ENCODE measurements around the gene BSN. TPM values are rescaled to one million over a fixed set of nuclear protein-coding genes. Genes with fewer than 3 reads are reported as not detected.

The BSN gene
- total and polyA plus RNA-seq, 8 donors: 0.56 to 1.6 (median 0.97) TPM

- DNase-seq (no peak), ATAC-seq (no peak), FAIRE-seq (no peak)
- intact Hi-C loops (cut with DNase I): no loop called here
- 89 to 94% methylated on average over 13 of the region's 13 CpGs for WGBS, 2 donors
- H3K27me3 ChIP-seq: no peaks in the 10 kb centered on the region
- no peak overlapping the region for H3K27ac ChIP-seq
- H3K4me1 ChIP-seq: no peaks in the 10 kb centered on the region
- no peaks in the 10 kb centered on the region for H3K36me3 ChIP-seq
- H3K4me3 ChIP-seq: no peak overlapping the region
- TF ChIP-seq CTCF (IDR thresholded peaks at IDR 0.05): no peak
- H3K9me3 ChIP-seq: no peaks in the 10 kb centered on the region
Measured at GRCh38 chr3:49625071-49625470, 70.8 kb downstream of the BSN start.

GRCh38 chr3:49626101-49626581, 71.9 kb downstream of the BSN start:
- Histone ChIP-seq H3K4me3 (no peak overlapping the region), H3K4me1 (no peaks in the 10 kb centered on the region), H3K9me3 (no peaks in the 10 kb centered on the region), H3K27ac (no peak overlapping the region), H3K27me3 (no peaks in the 10 kb centered on the region), H3K36me3 (no peaks in the 10 kb centered on the region)
- FAIRE-seq (no peak), ATAC-seq (peak in 1 of 4 donors; percentile 50), DNase-seq (no peak)
- intact Hi-C loops (cut with DNase I): no loop called here
- WGBS, 2 donors: 54 to 65% methylated on average over 8 of the region's 8 CpGs
- TF ChIP-seq CTCF (IDR thresholded peaks at IDR 0.05): no peak

GRCh38 chr3:49626796-49627195, 72.5 kb downstream of the BSN start:
- no peak for TF ChIP-seq CTCF (IDR thresholded peaks at IDR 0.05)
- Histone ChIP-seq H3K27ac (no peak overlapping the region), H3K9me3 (no peaks in the 10 kb centered on the region), H3K36me3 (no peaks in the 10 kb centered on the region), H3K27me3 (no peaks in the 10 kb centered on the region), H3K4me1 (no peaks in the 10 kb centered on the region), H3K4me3 (no peak overlapping the region)
- FAIRE-seq (no peak), DNase-seq (no peak), ATAC-seq (no peak)
- intact Hi-C loops (cut with DNase I): no loop called here
- WGBS, 2 donors: 81 to 100% methylated on average over 1 of the region's 1 CpG

GRCh38 chr3:49627634-49628033, 73.4 kb downstream of the BSN start:
- TF ChIP-seq CTCF (IDR thresholded peaks at IDR 0.05): no peak
- no peak overlapping the region for H3K4me3 ChIP-seq
- H3K4me1 ChIP-seq: no peaks in the 10 kb centered on the region
- H3K9me3 ChIP-seq: no peaks in the 10 kb centered on the region
- DNase-seq (no peak), ATAC-seq (no peak), FAIRE-seq (no peak)
- no peaks in the 10 kb centered on the region for H3K27me3 ChIP-seq
- no peaks in the 10 kb centered on the region for H3K36me3 ChIP-seq
- intact Hi-C loops (cut with DNase I): no loop called here
- WGBS, 2 donors: 80 to 90% methylated on average over 5 of the region's 5 CpGs
- H3K27ac ChIP-seq: no peak overlapping the region

DNA sequence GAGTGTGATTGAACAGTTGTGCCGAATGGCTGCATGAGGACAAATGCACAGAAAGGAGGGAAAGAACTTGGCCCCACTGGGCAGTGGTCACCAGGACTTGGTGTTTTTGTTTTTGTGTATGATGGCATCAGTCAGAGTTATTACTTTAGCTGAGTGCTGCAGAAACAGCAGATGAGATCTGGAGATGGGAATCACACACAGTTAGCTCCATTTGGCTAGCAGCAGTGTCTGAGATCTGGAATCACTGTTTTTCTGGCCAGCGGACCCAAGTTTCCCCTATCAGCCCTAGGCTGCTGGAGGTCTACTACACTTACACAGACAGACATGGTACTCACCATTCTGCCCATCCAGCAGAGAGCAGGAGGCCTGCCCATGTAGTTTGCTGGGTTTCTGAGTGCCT, 74.0 kb downstream of the BSN start:
- no peaks in the 10 kb centered on the region for H3K27me3 ChIP-seq
- no peak for TF ChIP-seq CTCF (IDR thresholded peaks at IDR 0.05)
- H3K9me3 ChIP-seq: no peaks in the 10 kb centered on the region
- no peaks in the 10 kb centered on the region for H3K4me1 ChIP-seq
- intact Hi-C loops (cut with DNase I): no loop called here
- ATAC-seq (no peak), DNase-seq (no peak), FAIRE-seq (no peak)
- H3K4me3 ChIP-seq: no peak overlapping the region
- H3K36me3 ChIP-seq: no peaks in the 10 kb centered on the region
- no peak overlapping the region for H3K27ac ChIP-seq
- WGBS, 2 donors: 70 to 76% methylated on average over 2 of the region's 2 CpGs
